ENCODE measurements around the gene POTEM. TPM values are rescaled to one million over a fixed set of nuclear protein-coding genes. Genes with fewer than 3 reads are reported as not detected.
"Not testable (repeated sequence)": the region's sequence is repeated elsewhere in the genome, so short reads cannot be mapped to it uniquely, and the experiment has no call there.

POTEM gene
- total RNA-seq, 1 experiment from 2014 or later = not detected

- DNase-seq (ENCODE audit: low read depth in 1 of 2, low spot score in 2 of 2); H3K9me3 ChIP-seq (replicated peaks); H3K36me3 ChIP-seq; H3K27ac ChIP-seq; H3K27me3 ChIP-seq (replicated peaks); H3K4me1 ChIP-seq (replicated peaks); H3K4me3 ChIP-seq: not testable (repeated sequence)
These were observed 40.4 kb downstream of the POTEM start for GRCh38 chr14:19007678-19008077.

GRCh38 chr14:19011029-19011428, 43.8 kb downstream of the POTEM start:
- H3K27me3 ChIP-seq (replicated peaks); H3K9me3 ChIP-seq (replicated peaks); H3K27ac ChIP-seq; H3K4me1 ChIP-seq (replicated peaks); H3K36me3 ChIP-seq; H3K4me3 ChIP-seq; DNase-seq (ENCODE audit: low read depth in 1 of 2, low spot score in 2 of 2): not testable (repeated sequence)

DNA sequence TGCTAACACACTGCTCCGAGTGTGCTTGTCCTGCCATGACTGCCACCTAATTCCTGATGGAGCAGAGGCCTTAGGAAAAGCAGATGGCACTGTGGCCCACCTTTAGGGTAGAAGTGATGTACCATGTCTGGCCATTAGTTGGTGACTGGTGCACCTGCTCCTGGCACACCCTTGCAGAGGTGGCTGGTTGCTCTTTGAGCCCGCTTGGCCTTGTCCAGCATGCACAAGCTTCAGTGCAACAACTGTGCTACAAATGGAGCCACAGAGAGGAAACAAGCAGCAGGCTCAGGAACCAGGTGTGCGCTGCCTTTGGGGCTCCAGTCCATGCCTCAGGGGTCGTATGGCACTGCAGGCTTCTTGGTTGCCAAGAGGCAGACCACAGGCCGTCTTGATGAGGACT, 44.5 kb downstream of the POTEM start:
- DNase-seq (ENCODE audit: low read depth in 1 of 2, low spot score in 2 of 2); H3K27me3 ChIP-seq (replicated peaks); H3K27ac ChIP-seq; H3K9me3 ChIP-seq (replicated peaks); H3K4me1 ChIP-seq (replicated peaks); H3K36me3 ChIP-seq; H3K4me3 ChIP-seq: not testable (repeated sequence)

DNA sequence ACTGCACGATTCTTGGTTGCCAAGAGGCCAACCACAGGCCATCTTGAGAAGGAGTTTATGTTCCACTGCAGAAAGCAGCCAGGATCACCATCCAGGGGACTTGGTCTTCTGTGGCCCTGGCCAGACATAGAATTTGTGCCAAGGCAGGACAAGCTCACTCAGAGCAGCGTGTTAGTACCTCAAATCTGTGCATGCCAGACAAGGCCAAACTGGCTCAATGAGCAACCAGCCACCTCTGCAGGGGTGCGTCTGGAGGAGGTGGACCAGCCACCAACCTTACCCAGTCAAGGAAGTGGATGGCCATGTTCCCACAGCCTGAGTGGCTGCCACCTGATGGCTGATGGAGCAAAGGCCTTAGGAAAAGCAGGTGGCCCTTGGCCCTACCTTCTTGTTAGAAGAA, 48.0 kb downstream of the POTEM start:
- H3K27me3 ChIP-seq (replicated peaks); H3K36me3 ChIP-seq; H3K4me3 ChIP-seq; H3K9me3 ChIP-seq (replicated peaks); H3K4me1 ChIP-seq (replicated peaks); H3K27ac ChIP-seq; DNase-seq (ENCODE audit: low read depth in 1 of 2, low spot score in 2 of 2): not testable (repeated sequence)

DNA sequence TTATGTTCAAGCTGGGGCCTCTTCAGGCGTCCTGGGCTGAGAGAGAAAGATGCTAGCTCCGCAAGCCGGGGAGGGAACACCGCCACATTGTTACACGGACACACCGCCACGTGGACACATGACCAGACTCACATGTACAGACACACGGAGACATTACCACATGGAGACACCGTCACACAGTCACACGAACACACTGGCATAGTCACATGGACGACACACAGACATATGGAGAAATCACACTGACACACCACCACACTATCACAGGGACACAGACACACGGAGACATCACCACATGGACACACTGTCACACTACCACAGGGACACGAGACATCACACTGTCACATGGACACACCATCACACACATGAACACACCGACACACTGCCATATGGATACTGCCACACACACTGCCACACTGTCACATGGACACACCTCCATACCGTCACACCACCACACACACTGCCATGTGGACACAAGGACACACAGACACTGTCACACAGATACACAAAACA, 57.9 kb downstream of the POTEM start:
- not testable (repeated sequence) for DNase-seq (ENCODE audit: low read depth in 1 of 2, low spot score in 2 of 2); H3K9me3 ChIP-seq (replicated peaks); H3K27me3 ChIP-seq (replicated peaks); H3K4me3 ChIP-seq; H3K27ac ChIP-seq; H3K4me1 ChIP-seq (replicated peaks); H3K36me3 ChIP-seq

- not testable (repeated sequence) for H3K27me3 ChIP-seq (replicated peaks); H3K36me3 ChIP-seq; DNase-seq (ENCODE audit: low read depth in 1 of 2, low spot score in 2 of 2); H3K4me1 ChIP-seq (replicated peaks); H3K9me3 ChIP-seq (replicated peaks); H3K4me3 ChIP-seq; H3K27ac ChIP-seq
These were observed 59.6 kb downstream of the POTEM start for GRCh38 chr14:19026649-19027351.

GRCh38 chr14:19027895-19028294, 60.7 kb downstream of the POTEM start:
- not testable (repeated sequence) for H3K36me3 ChIP-seq; H3K4me3 ChIP-seq; H3K27me3 ChIP-seq (replicated peaks); H3K4me1 ChIP-seq (replicated peaks); H3K27ac ChIP-seq; DNase-seq (ENCODE audit: low read depth in 1 of 2, low spot score in 2 of 2); H3K9me3 ChIP-seq (replicated peaks)

DNA sequence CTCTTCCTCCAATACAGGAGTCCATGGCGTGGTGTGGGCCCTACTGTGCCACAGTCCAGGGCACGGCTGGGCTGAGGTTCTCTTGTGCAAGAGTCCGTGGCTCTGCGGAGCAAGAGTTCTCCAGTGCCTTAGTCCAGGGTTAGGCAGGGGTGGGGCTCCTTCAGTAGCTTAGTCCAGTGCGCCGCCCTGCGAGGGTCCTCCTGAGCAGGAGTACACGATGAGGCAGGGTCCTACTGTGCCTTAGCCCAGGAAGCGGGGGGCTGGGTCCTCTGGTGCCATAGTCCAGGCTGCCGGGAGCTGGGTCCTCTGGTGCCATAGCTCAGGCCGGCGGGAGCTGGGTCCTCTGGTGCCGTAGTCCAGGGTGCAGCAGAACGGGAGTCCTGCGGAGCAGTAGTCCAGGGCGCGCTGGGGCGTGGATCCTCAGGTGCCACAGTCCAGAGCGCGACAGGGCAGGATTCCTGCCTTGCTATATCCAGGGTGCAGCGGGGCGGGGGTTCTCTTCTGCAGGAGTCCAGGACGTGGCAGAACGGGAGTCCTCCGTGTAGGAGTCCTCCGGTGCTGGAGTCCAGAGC, 69.7 kb downstream of the POTEM start:
- H3K4me3 ChIP-seq; H3K9me3 ChIP-seq (replicated peaks); H3K4me1 ChIP-seq (replicated peaks); H3K27ac ChIP-seq; H3K36me3 ChIP-seq; H3K27me3 ChIP-seq (replicated peaks); DNase-seq (ENCODE audit: low read depth in 1 of 2, low spot score in 2 of 2): not testable (repeated sequence)

GRCh38 chr14:19038060-19038664, 70.9 kb downstream of the POTEM start:
- H3K4me1 ChIP-seq (replicated peaks); H3K27ac ChIP-seq; H3K27me3 ChIP-seq (replicated peaks); H3K4me3 ChIP-seq; H3K36me3 ChIP-seq; H3K9me3 ChIP-seq (replicated peaks); DNase-seq (ENCODE audit: low read depth in 1 of 2, low spot score in 2 of 2): not testable (repeated sequence)

DNA sequence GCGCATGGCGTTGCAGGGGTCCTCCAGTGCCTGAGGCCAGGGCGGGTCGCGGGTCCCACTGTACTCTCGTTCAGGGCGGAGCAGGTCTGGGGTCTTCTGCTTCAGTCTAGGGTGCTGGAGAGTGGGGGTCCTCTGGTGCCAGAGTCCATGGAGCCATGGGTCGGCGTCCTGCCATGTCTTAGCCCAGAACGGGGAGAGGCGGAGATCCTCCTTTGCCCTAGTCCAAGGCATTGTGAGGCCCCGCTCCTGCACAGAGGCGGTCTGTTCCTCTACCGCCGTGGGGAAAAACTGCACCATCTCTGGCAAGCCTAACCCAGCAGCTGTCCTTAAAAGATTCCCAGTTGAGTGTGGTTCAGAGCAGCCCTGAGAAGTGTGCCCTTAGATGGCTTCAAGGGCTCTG, 71.6 kb downstream of the POTEM start:
- not testable (repeated sequence) for H3K4me1 ChIP-seq (replicated peaks); H3K27ac ChIP-seq; H3K27me3 ChIP-seq (replicated peaks); H3K9me3 ChIP-seq (replicated peaks); H3K4me3 ChIP-seq; H3K36me3 ChIP-seq; DNase-seq (ENCODE audit: low read depth in 1 of 2, low spot score in 2 of 2)

DNA sequence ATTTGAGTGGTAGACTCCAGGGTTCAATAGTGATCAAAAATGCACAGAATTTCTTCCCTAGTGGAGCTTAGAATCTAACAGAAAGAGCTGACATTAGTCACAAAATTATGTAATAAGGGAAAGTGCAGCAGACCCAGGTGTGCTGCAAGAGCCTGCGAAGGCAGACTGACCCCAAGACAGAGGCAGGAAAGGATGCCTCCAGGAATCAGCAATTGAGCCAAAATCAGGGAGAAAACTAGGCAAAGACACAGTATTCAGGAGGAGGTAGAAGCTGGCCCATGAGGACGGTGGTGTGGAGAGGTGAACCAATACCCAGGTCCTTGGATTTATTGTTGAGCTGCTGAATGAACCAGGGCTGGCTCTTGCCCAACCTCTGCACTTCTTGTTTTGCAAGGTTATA, 76.2 kb downstream of the POTEM start:
- not testable (repeated sequence) for H3K4me3 ChIP-seq; H3K4me1 ChIP-seq (replicated peaks); H3K27me3 ChIP-seq (replicated peaks); DNase-seq (ENCODE audit: low read depth in 1 of 2, low spot score in 2 of 2); H3K27ac ChIP-seq; H3K9me3 ChIP-seq (replicated peaks); H3K36me3 ChIP-seq

Measured in SJSA1 (cell line).